GM18505 (cell line): Measurements from ENCODE around the gene C1QTNF3.

Experiments
- ATAC-seq: cut with Tn5 transposase; IDR thresholded peaks from one replicate; pipeline ENCODE4 v1.9.1; 2021; ENCODE audit not compliant: unreplicated experiment
- POLR2A ChIP-seq: IDR thresholded peaks from 4 replicates; pipeline ENCODE4 v1.6.1; 2011; ENCODE audit warnings: borderline replicate concordance; ENCODE audit not compliant: insufficient read depth, insufficient read length; ENCODE audit errors: extremely low read depth

The C1QTNF3 gene

DNA sequence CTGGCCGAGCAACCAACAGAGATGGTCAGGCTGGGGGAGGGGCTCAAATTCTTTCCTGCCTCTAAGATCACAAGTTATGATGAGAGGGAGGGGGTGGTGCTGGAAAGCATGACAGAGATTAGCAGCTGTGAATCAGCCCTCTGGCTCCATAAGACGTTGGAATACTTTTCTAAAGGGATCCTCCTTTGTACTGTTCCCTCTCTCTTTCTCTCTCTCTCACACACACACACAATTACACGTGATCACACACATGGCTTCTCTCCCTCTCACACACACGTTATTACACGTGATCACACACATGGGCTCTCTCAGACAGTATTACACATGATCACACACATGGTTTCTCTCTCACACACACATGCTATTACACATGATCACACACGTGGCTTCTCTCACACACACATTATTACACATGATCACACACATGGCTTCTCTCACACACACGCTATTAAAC is 58.3 kb downstream of the C1QTNF3 start, which contains the start of gene SLC45A2:
SLC45A2 (minus strand) TSS at position 23 of the 454 bp plus-strand sequence. CDS start 110 bp downstream, outside the sequence.
- no peak for ATAC-seq
- no peak for TF ChIP-seq POLR2A

- no peak for ATAC-seq
- TF ChIP-seq POLR2A, result no peak
Observed at GRCh38 chr5:33984178-33984577, 58.8 kb downstream of the C1QTNF3 start.

DNA sequence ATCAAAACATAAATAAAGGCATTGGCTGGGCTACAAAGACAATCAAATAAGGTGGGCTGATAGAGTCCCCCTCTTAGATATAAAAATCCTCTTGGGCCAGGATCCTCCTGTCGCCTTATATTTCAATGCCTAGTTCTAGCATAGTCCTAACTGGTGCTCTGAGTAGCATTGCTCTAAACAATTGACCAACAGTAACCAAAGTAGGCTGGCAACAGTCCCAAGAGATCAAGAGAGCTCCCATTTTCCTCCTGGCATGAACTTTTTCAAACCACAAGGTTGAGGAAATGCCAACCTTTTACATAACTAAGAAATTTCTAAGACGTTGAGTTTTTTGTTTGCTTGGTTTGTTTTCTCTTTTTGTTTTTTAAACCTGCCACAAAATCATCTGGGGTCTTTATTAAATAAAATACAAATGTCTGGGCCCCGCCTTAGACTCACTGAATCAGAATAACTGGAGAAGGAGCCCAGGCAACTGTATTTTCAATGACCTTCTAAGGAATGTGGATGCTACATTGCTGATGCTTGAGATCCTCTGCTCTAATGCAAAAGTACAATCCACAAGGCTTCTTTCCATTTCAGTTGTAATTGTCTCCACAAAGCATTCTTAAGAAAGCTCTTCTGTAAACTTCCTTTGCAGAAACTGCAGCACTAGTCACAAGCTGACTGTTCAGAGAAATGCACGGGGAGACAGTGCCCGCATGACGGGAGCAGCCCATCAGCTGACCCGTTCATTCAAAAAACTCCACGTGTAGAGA is 61.4 kb downstream of the C1QTNF3 start:
- ATAC-seq, result no peak
- TF ChIP-seq POLR2A, result no peak

DNA sequence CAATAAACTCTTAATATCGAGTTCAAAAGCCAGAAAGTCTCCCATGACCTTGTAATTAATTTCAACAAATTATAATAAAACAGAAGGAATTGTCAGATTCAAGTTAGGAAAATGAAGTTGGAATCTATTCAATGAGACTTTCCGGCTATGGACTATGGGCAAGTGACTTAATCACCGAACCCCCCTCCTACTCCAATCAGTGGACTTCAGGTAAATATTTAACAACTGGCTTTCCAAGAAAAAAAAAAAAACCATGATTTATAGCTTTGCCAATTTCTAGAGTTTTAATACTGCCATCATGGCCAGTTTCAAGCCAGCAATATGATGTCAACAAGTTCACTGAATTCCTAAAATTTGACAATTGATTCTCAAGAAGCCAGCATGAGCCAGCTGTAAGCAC is 63.0 kb downstream of the C1QTNF3 start:
- no peak for ATAC-seq
- no peak for TF ChIP-seq POLR2A

DNA sequence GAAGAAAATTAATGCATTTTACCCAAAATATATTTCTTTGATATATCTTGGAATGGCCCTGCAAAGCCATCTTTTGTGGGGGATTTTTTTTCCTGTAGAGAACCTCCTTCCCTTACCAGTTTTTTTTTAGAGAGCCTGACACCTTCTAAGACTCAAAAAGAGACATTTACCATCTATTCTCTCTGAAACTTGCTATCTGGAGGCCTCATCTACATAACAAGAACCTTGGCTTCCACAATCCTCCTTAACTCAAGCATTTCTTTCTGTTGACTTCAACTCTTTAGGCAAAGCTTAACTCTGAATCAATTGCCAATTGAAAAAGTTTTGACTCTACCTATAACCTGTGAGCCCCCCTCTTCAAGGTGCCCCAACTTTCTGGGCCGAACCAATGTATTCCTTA is 64.7 kb downstream of the C1QTNF3 start:
- no peak for TF ChIP-seq POLR2A

DNA sequence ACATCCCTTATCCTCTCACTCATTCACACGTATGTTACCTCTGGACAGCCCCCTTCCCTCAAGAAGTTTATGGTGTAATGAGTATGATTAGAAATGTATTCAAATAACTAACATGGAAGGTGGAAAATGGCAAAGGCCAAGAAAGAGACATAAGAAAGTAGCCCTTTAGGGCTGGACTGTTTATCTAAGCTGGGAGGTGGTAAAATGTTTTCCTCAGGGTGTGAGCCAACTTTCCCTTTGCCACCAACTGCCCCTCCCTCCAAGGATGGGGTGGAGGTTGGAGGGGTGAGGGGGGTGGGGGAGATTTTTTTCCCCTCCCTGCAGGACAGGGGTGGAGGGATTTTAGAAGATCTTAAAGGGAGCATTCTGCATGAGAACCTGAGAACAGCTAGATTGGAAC is 66.7 kb downstream of the C1QTNF3 start:
- TF ChIP-seq POLR2A, result no peak
- no peak for ATAC-seq

More for the DNA sequence above, 64.7 kb downstream of the C1QTNF3 start:
- no peak for ATAC-seq

DNA sequence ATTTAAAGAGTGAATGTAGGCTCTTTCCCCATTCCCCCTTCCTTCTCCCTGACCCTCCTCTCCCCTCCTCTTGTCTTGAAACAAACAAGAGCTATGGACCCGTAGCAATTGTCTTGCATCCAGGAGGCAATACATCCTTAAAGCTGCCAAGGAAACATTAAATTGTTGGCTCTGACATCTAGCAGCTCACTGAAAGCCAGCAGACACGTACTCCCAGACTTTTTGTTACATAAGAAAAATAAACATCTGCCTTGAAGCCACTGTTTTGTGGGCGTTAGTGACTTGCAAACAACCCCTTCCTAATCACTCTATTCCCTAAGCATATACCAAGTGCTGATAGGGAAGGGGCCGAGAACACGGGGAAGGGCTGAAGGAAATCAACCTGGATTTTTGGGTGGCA is 67.2 kb downstream of the C1QTNF3 start:
- no peak for ATAC-seq
- no peak for TF ChIP-seq POLR2A

- no peak for TF ChIP-seq POLR2A
- no peak for ATAC-seq
Observed at GRCh38 chr5:33973271-33973670, 69.7 kb downstream of the C1QTNF3 start.

GRCh38 chr5:33969572-33970452 is 73.2 kb downstream of the C1QTNF3 start:
- ATAC-seq, result peak; percentile 81
- no peak for TF ChIP-seq POLR2A

- no peak for TF ChIP-seq POLR2A
- no peak for ATAC-seq
Observed at GRCh38 chr5:33968211-33969005, 74.6 kb downstream of the C1QTNF3 start.
